HepG2 (cell line): ENCODE results near the gene RAB43. TPM values are rescaled to one million over a fixed set of nuclear protein-coding genes. Genes with fewer than 3 reads are reported as not detected.
"Not testable (repeated sequence)": the region's sequence is repeated elsewhere in the genome, so short reads cannot be mapped to it uniquely, and the experiment has no call there.

Experiments
- ATAC-seq: fragments of 200-7000 bp; cut with Tn5 transposase; 3 replicates; pipeline ENCODE4 v1.9.1; 2020; ENCODE audit warnings: mild to moderate bottlenecking, moderate library complexity
- BruUV-seq: library from RNA; stranded (reverse); fragments of 400-500 nt; replicated peaks from 2 replicates; lab custom pipeline; 2021; lab: Mats Ljungman, UMichigan
- CTCF ChIA-PET: fragments of 300-600 bp; formaldehyde crosslinking; extraction: SDS; loops from one replicate; lab custom pipeline; 2021; ENCODE audit warnings: low total read pairs, inconsistent platforms, low intra/inter-chr PET ratio; lab: Yijun Ruan, JAX
- POLR2A ChIA-PET: fragments of 350-600 bp; sonication (Branson Sonifier 250); formaldehyde crosslinking; loops from one replicate; lab custom pipeline; 2020; ENCODE audit warnings: antibody characterized with exemption, inconsistent platforms; lab: Yijun Ruan, JAX
- DNase-seq: peaks from one replicate; pipeline ENCODE4 v3.0.0-alpha.2; 2015; ENCODE audit warnings: low spot score
- FAIRE-seq: peaks from 3 replicates; lab custom pipeline; 2011; peaks lifted over from hg19 to GRCh38; lab: Jason Lieb, UNC
- H2AFZ ChIP-seq: one replicate; pipeline ENCODE4 v1.6.1; 2011; ENCODE audit warnings: low read length, inconsistent platforms
- H3K27ac ChIP-seq: fragments of 300-600 bp; 3 replicates; pipeline ENCODE4 v1.8.0; 2011; ENCODE audit warnings: mixed run types, mild to moderate bottlenecking, mixed read lengths, low read length, inconsistent platforms; ENCODE audit not compliant: insufficient read depth; ENCODE audit errors: extremely low read length
- H3K27me3 ChIP-seq, 2 experiments: fragments of 200-600 bp in 1 of 2; 2 replicates in 1 of 2; 3 replicates in 1 of 2; pipeline versions ENCODE4 v1.6.0 to v1.8.0; 2011; ENCODE audit warnings: low read length in 2 of 2, mild to moderate bottlenecking in 2 of 2, moderate library complexity in 2 of 2, inconsistent platforms in 1 of 2; ENCODE audit not compliant: insufficient read depth in 2 of 2, control insufficient read depth in 1 of 2
- H3K36me3 ChIP-seq, 2 experiments: fragments of 200-600 bp in 1 of 2; replicated peaks in 1 of 2; 2 replicates in 1 of 2; 3 replicates in 1 of 2; pipeline versions ENCODE4 v1.5.1 to v1.8.0; 2011; ENCODE audit warnings: low read length in 2 of 2, inconsistent platforms in 1 of 2; ENCODE audit not compliant: insufficient read depth in 2 of 2, control insufficient read depth in 1 of 2
- H3K4me1 ChIP-seq: 2 replicates; pipeline ENCODE4 v1.5.1; 2012; ENCODE audit warnings: low read length, inconsistent platforms; ENCODE audit not compliant: insufficient read depth
- H3K4me2 ChIP-seq: 2 replicates; pipeline ENCODE4 v1.6.0; 2011; ENCODE audit warnings: low read depth, low read length, inconsistent platforms
- H3K4me3 ChIP-seq, 3 experiments: fragments of 200-600 bp in 1 of 3; sonication (generic), shearing (Covaris generic) in 1 of 3; replicated peaks in 1 of 3; 2 replicates each; pipeline ENCODE4 v1.5.1; 2011 to 2016; ENCODE audit warnings: low read length in 3 of 3, inconsistent platforms in 2 of 3, low read depth in 2 of 3, mild to moderate bottlenecking in 2 of 3, control low read depth in 1 of 3, mixed read lengths in 1 of 3; ENCODE audit not compliant: insufficient read depth in 1 of 3
- H3K79me2 ChIP-seq: one replicate; pipeline ENCODE4 v1.6.1; 2011; ENCODE audit warnings: low read length, inconsistent platforms; ENCODE audit not compliant: insufficient read depth
- H3K9ac ChIP-seq: 2 replicates; pipeline ENCODE4 v1.6.0; 2011; ENCODE audit warnings: mild to moderate bottlenecking, low read depth, low read length, inconsistent platforms; ENCODE audit not compliant: insufficient read depth
- H3K9me3 ChIP-seq: 2 replicates; pipeline ENCODE4 v1.5.1; 2012; ENCODE audit warnings: mild to moderate bottlenecking, low read length
- H4K20me1 ChIP-seq: 2 replicates; pipeline ENCODE4 v1.6.0; 2011; ENCODE audit warnings: inconsistent platforms, mild to moderate bottlenecking, low read length, moderate library complexity; ENCODE audit not compliant: insufficient read depth
- AGO2 ChIP-seq: fragments of 200-400 bp; formaldehyde crosslinking; optimal IDR thresholded peaks from 2 replicates; pipeline ENCODE3; 2017; ENCODE audit warnings: mild to moderate bottlenecking, low read depth, low read length, moderate library complexity
- ARHGAP35 ChIP-seq: sonication (generic); formaldehyde crosslinking; IDR thresholded peaks from 2 replicates; pipeline ENCODE4 v1.9.0; 2022; ENCODE audit warnings: mild to moderate bottlenecking, inconsistent platforms, moderate library complexity, missing genetic modification reagents, borderline replicate concordance
- CAMTA2 ChIP-seq: sonication (generic); formaldehyde crosslinking; IDR thresholded peaks from 2 replicates; pipeline ENCODE4 v1.4.0; 2020; ENCODE audit warnings: mild to moderate bottlenecking, missing genetic modification reagents, borderline replicate concordance
- CEBPB ChIP-seq: IDR thresholded peaks from 2 replicates; pipeline ENCODE4 v1.6.1; 2011; ENCODE audit warnings: low read depth, low read length, improper control_type of control experiment, borderline replicate concordance
- PHF8 ChIP-seq: sonication (generic); formaldehyde crosslinking; IDR thresholded peaks from 2 replicates; pipeline ENCODE4 v1.5.0; 2020; ENCODE audit warnings: missing genetic modification reagents
- RBM22 ChIP-seq: fragments of 200-400 bp; formaldehyde crosslinking; optimal IDR thresholded peaks from 2 replicates; pipeline ENCODE3; 2017; ENCODE audit warnings: mild to moderate bottlenecking, low read length, moderate library complexity
- SCMH1 ChIP-seq: sonication (generic); formaldehyde crosslinking; IDR thresholded peaks from 2 replicates; pipeline ENCODE4 v1.9.0; 2021; ENCODE audit warnings: missing genetic modification reagents, mild to moderate bottlenecking, borderline replicate concordance
- SMC3 ChIP-seq: IDR thresholded peaks from 2 replicates; pipeline ENCODE4 v1.6.1; 2011; ENCODE audit warnings: low read length, improper control_type of control experiment
- ZNF792 ChIP-seq: IDR thresholded peaks from 2 replicates; pipeline ENCODE4 v1.6.1; 2016
- WGBS: methylation state at CpG from one replicate; pipeline ENCODE4 v1.1.6; 2017; ENCODE audit warnings: low lambda C conversion rate; 5-methylcytosine and 5-hydroxymethylcytosine counted together
- in situ Hi-C: cut with HindIII; loops from 2 replicates; pipeline ENCODE4 v1.10.0; 2017; ENCODE audit warnings: low pct_unique_long_range_greater_than_20kb; ENCODE audit not compliant: extremely low pct_ligation_motif_present
- intact Hi-C: fragments of 100-400 bp; cut with micrococcal nuclease; formaldehyde crosslinking; loops from one replicate; pipeline ENCODE4 v1.10.0; 2022; ENCODE audit not compliant: unreplicated experiment
- polyA plus RNA-seq, 8 experiments: library from polyadenylated mRNA; depleted of rRNA in 3 of 8; stranded (reverse) in 7 of 8; unstranded in 1 of 8; fragments of >200 nt; fragmentation: Illumina TruSeq in 4 of 8; extraction: Trizol in 4 of 8; gene quantifications; 2 replicates each; pipeline versions ENCODE4 v1.2.1 to v1.2.3, GENCODE V29; 2011 to 2016; ENCODE audit warnings: low read depth in 4 of 8, missing spikeins in 1 of 8, mixed read lengths in 1 of 8; ENCODE audit not compliant: insufficient read depth in 1 of 8
- total RNA-seq, 5 experiments: library from RNA; depleted of rRNA; stranded (reverse); fragments of >200 nt; fragmentation: Illumina TruSeq; extraction: Trizol; gene quantifications; 2 replicates each; pipeline ENCODE4 v1.2.3, GENCODE V29; 2016; ENCODE audit warnings: low read depth in 1 of 5
- TF ChIP-seq, protein P1 (sequence below): sonication (generic); formaldehyde crosslinking; IDR thresholded peaks from 2 replicates; pipeline ENCODE4 v1.4.0; 2020; ENCODE audit warnings: mild to moderate bottlenecking, missing genetic modification reagents
- TF ChIP-seq, protein P2 (sequence below): sonication (generic); formaldehyde crosslinking; IDR thresholded peaks from 2 replicates; pipeline ENCODE4 v1.5.0; 2020; ENCODE audit warnings: missing genetic modification reagents, mild to moderate bottlenecking, borderline replicate concordance

RAB43 gene
- total and polyA plus RNA-seq, 2 of the 13 experiments (the other 11 are each of a cell fraction or from before 2014, with no cell fraction given), result 11.8 to 18.4 TPM

- POLR2A ChIA-PET, result interaction anchor here (1.9 kb wide), 1 partner anchor 84 kb away, joined by 4 read pairs; the partner anchor contains the start of gene COPG1
- in situ Hi-C loops, DNase-seq, H3K27me3 ChIP-seq, H4K20me1 ChIP-seq, H3K9ac ChIP-seq, intact Hi-C loops, H3K27ac ChIP-seq, H2AFZ ChIP-seq, CTCF ChIA-PET, H3K4me3 ChIP-seq, H3K4me2 ChIP-seq, BruUV-seq, H3K79me2 ChIP-seq, H3K9me3 ChIP-seq, FAIRE-seq, ATAC-seq: not testable (repeated sequence)
- WGBS, result 98% methylated on average over 5 of the region's 8 CpGs
- H3K36me3 ChIP-seq, result peaks cover 6 to 37% of the 10 kb centered on the region in 2 experiments; a peak in 4 of 5 replicates
- TF ChIP-seq RBM22 (peak; percentile 92), AGO2 (peak; percentile 68)
- peaks cover 15% of the 10 kb centered on the region for H3K4me1 ChIP-seq
Observed at GRCh38 chr3:129165594-129165993, 44.0 kb upstream of the RAB43 start.

GRCh38 chr3:129164500-129164899 is 42.9 kb upstream of the RAB43 start:
- H3K36me3 ChIP-seq, result peaks cover 6 to 26% of the 10 kb centered on the region in 2 experiments; a peak in 3 of 5 replicates
- H2AFZ ChIP-seq, result no peak overlapping the region
- H3K9me3 ChIP-seq, result no peaks in the 10 kb centered on the region
- DNase-seq, result no peak
- no peaks in the 10 kb centered on the region; a peak in 1 of 5 replicates for H3K27me3 ChIP-seq
- in situ Hi-C loops (no loop called here), intact Hi-C loops (no loop called here)
- no peak overlapping the region for H3K4me2 ChIP-seq
- no TSS peak for BruUV-seq
- peaks cover 16% of the 10 kb centered on the region for H3K4me1 ChIP-seq
- no peak for ATAC-seq
- CTCF ChIA-PET, result no interaction called here
- no peaks in the 10 kb centered on the region for H4K20me1 ChIP-seq
- peaks cover 12% of the 10 kb centered on the region for H3K79me2 ChIP-seq
- no peak for TF ChIP-seq ZNF792 (CRISPR knock-in tag)
- TF ChIP-seq SCMH1 (CRISPR knock-in tag), result no peak
- TF ChIP-seq SMC3, result no peak
- TF ChIP-seq ARHGAP35, result no peak
- peak; percentile 29; the same call in 1 of the 2 replicates for TF ChIP-seq CEBPB
- no peak for TF ChIP-seq PHF8 (CRISPR knock-in tag)
- TF ChIP-seq, protein P1, sequence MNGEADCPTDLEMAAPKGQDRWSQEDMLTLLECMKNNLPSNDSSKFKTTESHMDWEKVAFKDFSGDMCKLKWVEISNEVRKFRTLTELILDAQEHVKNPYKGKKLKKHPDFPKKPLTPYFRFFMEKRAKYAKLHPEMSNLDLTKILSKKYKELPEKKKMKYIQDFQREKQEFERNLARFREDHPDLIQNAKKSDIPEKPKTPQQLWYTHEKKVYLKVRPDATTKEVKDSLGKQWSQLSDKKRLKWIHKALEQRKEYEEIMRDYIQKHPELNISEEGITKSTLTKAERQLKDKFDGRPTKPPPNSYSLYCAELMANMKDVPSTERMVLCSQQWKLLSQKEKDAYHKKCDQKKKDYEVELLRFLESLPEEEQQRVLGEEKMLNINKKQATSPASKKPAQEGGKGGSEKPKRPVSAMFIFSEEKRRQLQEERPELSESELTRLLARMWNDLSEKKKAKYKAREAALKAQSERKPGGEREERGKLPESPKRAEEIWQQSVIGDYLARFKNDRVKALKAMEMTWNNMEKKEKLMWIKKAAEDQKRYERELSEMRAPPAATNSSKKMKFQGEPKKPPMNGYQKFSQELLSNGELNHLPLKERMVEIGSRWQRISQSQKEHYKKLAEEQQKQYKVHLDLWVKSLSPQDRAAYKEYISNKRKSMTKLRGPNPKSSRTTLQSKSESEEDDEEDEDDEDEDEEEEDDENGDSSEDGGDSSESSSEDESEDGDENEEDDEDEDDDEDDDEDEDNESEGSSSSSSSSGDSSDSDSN, result no peak
- no peak for TF ChIP-seq CAMTA2 (CRISPR knock-in tag)
- TF ChIP-seq AGO2, result peak; percentile 15
- TF ChIP-seq, protein P2, sequence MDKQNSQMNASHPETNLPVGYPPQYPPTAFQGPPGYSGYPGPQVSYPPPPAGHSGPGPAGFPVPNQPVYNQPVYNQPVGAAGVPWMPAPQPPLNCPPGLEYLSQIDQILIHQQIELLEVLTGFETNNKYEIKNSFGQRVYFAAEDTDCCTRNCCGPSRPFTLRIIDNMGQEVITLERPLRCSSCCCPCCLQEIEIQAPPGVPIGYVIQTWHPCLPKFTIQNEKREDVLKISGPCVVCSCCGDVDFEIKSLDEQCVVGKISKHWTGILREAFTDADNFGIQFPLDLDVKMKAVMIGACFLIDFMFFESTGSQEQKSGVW (CRISPR knock-in tag), result no peak
- FAIRE-seq, result no peak
- no peak overlapping the region for H3K9ac ChIP-seq
- no peak overlapping the region for H3K4me3 ChIP-seq
- no peak overlapping the region for H3K27ac ChIP-seq
- WGBS, result 96% methylated on average over 7 of the region's 7 CpGs
- POLR2A ChIA-PET, result no interaction called here
